Spleen (tissue), 7 donors: ENCODE data around the gene CPED1.
"Not testable (repeated sequence)": the region's sequence is repeated elsewhere in the genome, so short reads cannot be mapped to it uniquely, and the experiment has no call there.

Source experiments
- CTCF ChIP-seq, 11 experiments: fragments of 200-600 bp in 7 of 11; fragments of 450-650 bp in 4 of 11; sonication (generic) in 4 of 11; IDR thresholded peaks in 8 of 11; conservative IDR thresholded peaks in 3 of 11; 1 replicate in 7 of 11; 2 replicates in 4 of 11; pipeline versions ENCODE4 v1.4.0 to v1.8.0; 2016 to 2021; ENCODE audit warnings: antibody characterized with exemption in 11 of 11, inconsistent platforms in 4 of 11, mild to moderate bottlenecking in 1 of 11
- POLR2A ChIP-seq, 3 donors: fragments of 450-650 bp; IDR thresholded peaks; one replicate each; pipeline ENCODE4 v1.5.1; 2017; ENCODE audit warnings: antibody characterized with exemption in 3 of 3, mild to moderate bottlenecking in 1 of 3
- POLR2AphosphoS5 ChIP-seq, 3 donors: sonication (generic); formaldehyde crosslinking; IDR thresholded peaks; one replicate each; pipeline ENCODE4 v1.5.1; 2017; ENCODE audit warnings: antibody characterized with exemption in 3 of 3
- donor health status: DM: no; HTN: no; CAD: no; lungs with moderate emphysema.
- donor health status: DM: no; HTN: no; CAD: no.
- donor health status: DM: no; HTN: no; CAD: no.

- not testable (repeated sequence) for TF ChIP-seq CTCF (IDR thresholded peaks at IDR 0.05 in 8 of 11, conservative IDR thresholded peaks at IDR 0.05 in 3 of 11); POLR2A (IDR thresholded peaks at IDR 0.05); POLR2AphosphoS5 (IDR thresholded peaks at IDR 0.05)
These were observed 195.4 kb downstream of the CPED1 start for GRCh38 chr7:121183883-121184282.
